HL-60 (cell line): Measurements from ENCODE around the gene DPEP3.

ENCODE experiments used
- DNase-seq, 2 experiments: peaks; one replicate each; pipeline ENCODE4 v3.0.0-alpha.2; 2010 to 2020; ENCODE audit warnings: low read depth in 1 of 2, low spot score in 1 of 2
- H3K27ac ChIP-seq: fragments of 250-450 bp; sonication (Bioruptor Pico); replicated peaks from 2 replicates; pipeline ENCODE4 v1.5.1; 2020; ENCODE audit warnings: mild to moderate bottlenecking, moderate library complexity
- H3K27me3 ChIP-seq: fragments of 250-450 bp; sonication (Bioruptor Pico); 2 replicates; pipeline ENCODE4 v1.5.1; 2021; ENCODE audit warnings: mild to moderate bottlenecking, moderate library complexity; ENCODE audit not compliant: insufficient read depth, poor library complexity, severe bottlenecking
- H3K4me3 ChIP-seq: replicated peaks from 2 replicates; pipeline ENCODE4 v1.5.1; 2011; ENCODE audit warnings: mild to moderate bottlenecking, control low read depth, low read length; ENCODE audit not compliant: insufficient read depth
- GABPA ChIP-seq: IDR thresholded peaks from 2 replicates; pipeline ENCODE4 v1.6.1; 2012; ENCODE audit warnings: low read depth
- POLR2AphosphoS5 ChIP-seq: IDR thresholded peaks from 2 replicates; pipeline ENCODE4 v1.6.1; 2012; ENCODE audit warnings: low read depth
- SPI1 ChIP-seq: IDR thresholded peaks from 2 replicates; pipeline ENCODE4 v1.6.1; 2012; ENCODE audit warnings: low read depth, mild to moderate bottlenecking, borderline replicate concordance
- TF ChIP-seq, protein P1 (sequence below): IDR thresholded peaks from one replicate; pipeline ENCODE4 v1.5.1; 2011; ENCODE audit warnings: low read length, control low read depth, inconsistent platforms; ENCODE audit not compliant: insufficient read depth
- TF ChIP-seq, protein P2 (sequence below): IDR thresholded peaks from 2 replicates; pipeline ENCODE4 v1.6.1; 2012; ENCODE audit warnings: low read depth; ENCODE audit not compliant: insufficient replicate concordance

DPEP3 gene

DNA sequence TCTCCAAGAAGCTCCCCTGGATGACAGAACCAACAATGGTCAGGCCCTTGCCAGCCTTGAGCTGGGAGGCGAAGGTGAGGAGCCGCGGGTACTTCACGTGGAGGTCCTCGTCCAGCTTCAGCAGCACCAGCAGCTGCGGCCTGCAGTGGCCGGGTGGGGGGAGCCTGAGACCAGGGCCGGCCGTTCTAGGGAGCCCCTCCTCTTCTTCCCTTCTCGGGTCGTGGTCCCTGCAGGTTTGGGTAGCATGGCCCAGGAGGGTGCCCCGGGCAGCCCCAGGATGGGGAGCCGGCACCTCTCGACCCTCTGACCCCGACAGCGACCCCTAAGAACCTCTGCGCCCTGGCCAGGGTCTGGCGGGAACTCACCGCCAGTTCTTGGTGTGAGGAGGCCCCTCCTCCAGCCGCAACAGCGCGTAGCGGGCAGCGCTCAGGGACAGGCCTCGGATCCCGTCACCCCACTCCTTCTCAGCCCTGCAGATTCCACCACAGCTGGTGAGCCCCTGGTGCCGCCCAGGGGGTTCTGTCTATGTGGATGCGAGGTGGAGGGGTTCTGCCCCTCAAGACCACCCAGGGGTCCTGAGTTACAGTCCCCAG lies 33.2 kb downstream of the DPEP3 start:
- H3K4me3 ChIP-seq, result no peak overlapping the region
- no peak for TF ChIP-seq GABPA
- no peak for TF ChIP-seq SPI1
- TF ChIP-seq, protein P1, sequence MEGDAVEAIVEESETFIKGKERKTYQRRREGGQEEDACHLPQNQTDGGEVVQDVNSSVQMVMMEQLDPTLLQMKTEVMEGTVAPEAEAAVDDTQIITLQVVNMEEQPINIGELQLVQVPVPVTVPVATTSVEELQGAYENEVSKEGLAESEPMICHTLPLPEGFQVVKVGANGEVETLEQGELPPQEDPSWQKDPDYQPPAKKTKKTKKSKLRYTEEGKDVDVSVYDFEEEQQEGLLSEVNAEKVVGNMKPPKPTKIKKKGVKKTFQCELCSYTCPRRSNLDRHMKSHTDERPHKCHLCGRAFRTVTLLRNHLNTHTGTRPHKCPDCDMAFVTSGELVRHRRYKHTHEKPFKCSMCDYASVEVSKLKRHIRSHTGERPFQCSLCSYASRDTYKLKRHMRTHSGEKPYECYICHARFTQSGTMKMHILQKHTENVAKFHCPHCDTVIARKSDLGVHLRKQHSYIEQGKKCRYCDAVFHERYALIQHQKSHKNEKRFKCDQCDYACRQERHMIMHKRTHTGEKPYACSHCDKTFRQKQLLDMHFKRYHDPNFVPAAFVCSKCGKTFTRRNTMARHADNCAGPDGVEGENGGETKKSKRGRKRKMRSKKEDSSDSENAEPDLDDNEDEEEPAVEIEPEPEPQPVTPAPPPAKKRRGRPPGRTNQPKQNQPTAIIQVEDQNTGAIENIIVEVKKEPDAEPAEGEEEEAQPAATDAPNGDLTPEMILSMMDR, result no peak
- TF ChIP-seq, protein P2, sequence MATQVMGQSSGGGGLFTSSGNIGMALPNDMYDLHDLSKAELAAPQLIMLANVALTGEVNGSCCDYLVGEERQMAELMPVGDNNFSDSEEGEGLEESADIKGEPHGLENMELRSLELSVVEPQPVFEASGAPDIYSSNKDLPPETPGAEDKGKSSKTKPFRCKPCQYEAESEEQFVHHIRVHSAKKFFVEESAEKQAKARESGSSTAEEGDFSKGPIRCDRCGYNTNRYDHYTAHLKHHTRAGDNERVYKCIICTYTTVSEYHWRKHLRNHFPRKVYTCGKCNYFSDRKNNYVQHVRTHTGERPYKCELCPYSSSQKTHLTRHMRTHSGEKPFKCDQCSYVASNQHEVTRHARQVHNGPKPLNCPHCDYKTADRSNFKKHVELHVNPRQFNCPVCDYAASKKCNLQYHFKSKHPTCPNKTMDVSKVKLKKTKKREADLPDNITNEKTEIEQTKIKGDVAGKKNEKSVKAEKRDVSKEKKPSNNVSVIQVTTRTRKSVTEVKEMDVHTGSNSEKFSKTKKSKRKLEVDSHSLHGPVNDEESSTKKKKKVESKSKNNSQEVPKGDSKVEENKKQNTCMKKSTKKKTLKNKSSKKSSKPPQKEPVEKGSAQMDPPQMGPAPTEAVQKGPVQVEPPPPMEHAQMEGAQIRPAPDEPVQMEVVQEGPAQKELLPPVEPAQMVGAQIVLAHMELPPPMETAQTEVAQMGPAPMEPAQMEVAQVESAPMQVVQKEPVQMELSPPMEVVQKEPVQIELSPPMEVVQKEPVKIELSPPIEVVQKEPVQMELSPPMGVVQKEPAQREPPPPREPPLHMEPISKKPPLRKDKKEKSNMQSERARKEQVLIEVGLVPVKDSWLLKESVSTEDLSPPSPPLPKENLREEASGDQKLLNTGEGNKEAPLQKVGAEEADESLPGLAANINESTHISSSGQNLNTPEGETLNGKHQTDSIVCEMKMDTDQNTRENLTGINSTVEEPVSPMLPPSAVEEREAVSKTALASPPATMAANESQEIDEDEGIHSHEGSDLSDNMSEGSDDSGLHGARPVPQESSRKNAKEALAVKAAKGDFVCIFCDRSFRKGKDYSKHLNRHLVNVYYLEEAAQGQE, result no peak
- no peak for TF ChIP-seq POLR2AphosphoS5
- DNase-seq, result no peak
- no peak overlapping the region for H3K27ac ChIP-seq
- no peaks in the 10 kb centered on the region for H3K27me3 ChIP-seq

DNA sequence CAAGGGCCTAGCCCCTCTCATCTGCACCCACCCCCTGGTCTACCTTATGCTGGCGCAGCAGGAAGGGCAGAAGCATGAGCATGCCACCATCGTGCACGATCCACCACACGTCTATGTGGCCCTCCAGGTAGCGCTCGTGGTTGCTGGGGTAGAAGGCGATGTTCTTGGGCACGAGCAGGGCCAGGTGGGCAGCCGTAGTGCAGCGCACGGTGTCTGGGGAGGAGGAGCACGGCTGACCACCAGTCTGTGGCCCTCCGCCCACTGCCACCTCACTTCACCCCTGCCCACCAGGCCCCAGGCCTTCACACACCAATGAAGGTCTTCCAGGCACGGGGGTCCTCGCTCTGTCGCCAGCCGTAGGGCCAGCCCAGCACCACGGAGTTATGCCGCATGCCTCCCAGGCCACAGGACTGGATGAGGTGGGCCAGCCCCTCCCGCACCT lies 34.1 kb downstream of the DPEP3 start:
- DNase-seq, result no peak
- Histone ChIP-seq H3K27ac (no peak overlapping the region), H3K4me3 (no peak overlapping the region)

DNA sequence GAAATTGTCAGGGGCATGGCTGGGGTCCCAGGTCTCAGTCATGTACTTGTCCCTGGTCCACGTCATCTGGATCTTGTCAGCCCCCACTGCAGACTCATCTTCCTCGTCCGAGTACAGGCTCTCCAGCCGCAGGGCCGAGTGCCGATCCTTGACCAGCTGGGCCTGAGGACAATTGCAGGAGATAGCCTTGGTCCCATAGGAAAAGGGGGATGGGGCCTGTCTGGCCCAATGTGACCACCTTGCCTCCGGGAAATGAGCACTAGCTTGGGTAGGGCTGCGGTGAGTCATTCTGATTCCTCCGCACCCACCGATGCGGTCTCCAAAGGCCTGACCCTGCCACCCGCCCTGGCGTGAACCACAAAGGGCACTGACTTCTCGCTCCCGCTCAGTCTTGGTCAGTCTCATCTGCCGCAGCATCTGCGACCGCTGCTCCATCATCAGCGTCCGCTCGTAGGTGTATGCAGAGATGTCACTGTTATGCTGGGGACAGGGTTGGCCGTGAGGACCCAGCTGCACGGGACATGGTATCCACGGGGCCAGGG lies 34.8 kb downstream of the DPEP3 start:
- no peak for DNase-seq
- H3K27me3 ChIP-seq, result no peaks in the 10 kb centered on the region
- no peak overlapping the region for H3K27ac ChIP-seq
- TF ChIP-seq GABPA, result no peak
- TF ChIP-seq, protein P1, result no peak
- TF ChIP-seq SPI1, result no peak
- TF ChIP-seq, protein P2, result no peak
- no peak for TF ChIP-seq POLR2AphosphoS5
- H3K4me3 ChIP-seq, result no peak overlapping the region

More for the DNA sequence above, 34.1 kb downstream of the DPEP3 start:
- no peaks in the 10 kb centered on the region for H3K27me3 ChIP-seq
- no peak for TF ChIP-seq POLR2AphosphoS5
- TF ChIP-seq GABPA, result no peak
- TF ChIP-seq, protein P1, result no peak
- TF ChIP-seq, protein P2, result no peak
- TF ChIP-seq SPI1, result no peak
